SU-DHL-6 (cell line): Measurements from ENCODE around the gene NFIX.

Source experiments
- CTCF ChIP-seq: fragments of 200-600 bp; sonication (generic); IDR thresholded peaks from one replicate; pipeline ENCODE4 v1.5.1; 2017; ENCODE audit warnings: antibody characterized with exemption, mild to moderate bottlenecking, low read length, moderate library complexity; ENCODE audit not compliant: insufficient read depth, poor library complexity, severe bottlenecking
- EZH2phosphoT487 ChIP-seq: fragments of 200-600 bp; sonication (generic), shearing (Covaris generic); conservative IDR thresholded peaks from 2 replicates; pipeline ENCODE4 v1.6.1; 2018; ENCODE audit warnings: mild to moderate bottlenecking, antibody characterized with exemption, low read length, moderate library complexity, mixed read lengths

- TF ChIP-seq CTCF, result no peak
- no peak for TF ChIP-seq EZH2phosphoT487
These were observed at the start of gene NFIX for GRCh38 chr19:12994701-12995595.
